A549 treated with CORT108297 at 1 μM for 4 hours (cell line): Measurements from ENCODE around the gene MON2. TPM values are rescaled to one million over a fixed set of nuclear protein-coding genes. Genes with fewer than 3 reads are reported as not detected.

ENCODE experiments used
- total RNA-seq: library from RNA; stranded (reverse); fragments of 200-300 nt; extraction: Qiagen RNA extraction; gene quantifications from 5 replicates; pipeline ENCODE4 v1.2.3, GENCODE V29; 2022

MON2 gene, protein sequence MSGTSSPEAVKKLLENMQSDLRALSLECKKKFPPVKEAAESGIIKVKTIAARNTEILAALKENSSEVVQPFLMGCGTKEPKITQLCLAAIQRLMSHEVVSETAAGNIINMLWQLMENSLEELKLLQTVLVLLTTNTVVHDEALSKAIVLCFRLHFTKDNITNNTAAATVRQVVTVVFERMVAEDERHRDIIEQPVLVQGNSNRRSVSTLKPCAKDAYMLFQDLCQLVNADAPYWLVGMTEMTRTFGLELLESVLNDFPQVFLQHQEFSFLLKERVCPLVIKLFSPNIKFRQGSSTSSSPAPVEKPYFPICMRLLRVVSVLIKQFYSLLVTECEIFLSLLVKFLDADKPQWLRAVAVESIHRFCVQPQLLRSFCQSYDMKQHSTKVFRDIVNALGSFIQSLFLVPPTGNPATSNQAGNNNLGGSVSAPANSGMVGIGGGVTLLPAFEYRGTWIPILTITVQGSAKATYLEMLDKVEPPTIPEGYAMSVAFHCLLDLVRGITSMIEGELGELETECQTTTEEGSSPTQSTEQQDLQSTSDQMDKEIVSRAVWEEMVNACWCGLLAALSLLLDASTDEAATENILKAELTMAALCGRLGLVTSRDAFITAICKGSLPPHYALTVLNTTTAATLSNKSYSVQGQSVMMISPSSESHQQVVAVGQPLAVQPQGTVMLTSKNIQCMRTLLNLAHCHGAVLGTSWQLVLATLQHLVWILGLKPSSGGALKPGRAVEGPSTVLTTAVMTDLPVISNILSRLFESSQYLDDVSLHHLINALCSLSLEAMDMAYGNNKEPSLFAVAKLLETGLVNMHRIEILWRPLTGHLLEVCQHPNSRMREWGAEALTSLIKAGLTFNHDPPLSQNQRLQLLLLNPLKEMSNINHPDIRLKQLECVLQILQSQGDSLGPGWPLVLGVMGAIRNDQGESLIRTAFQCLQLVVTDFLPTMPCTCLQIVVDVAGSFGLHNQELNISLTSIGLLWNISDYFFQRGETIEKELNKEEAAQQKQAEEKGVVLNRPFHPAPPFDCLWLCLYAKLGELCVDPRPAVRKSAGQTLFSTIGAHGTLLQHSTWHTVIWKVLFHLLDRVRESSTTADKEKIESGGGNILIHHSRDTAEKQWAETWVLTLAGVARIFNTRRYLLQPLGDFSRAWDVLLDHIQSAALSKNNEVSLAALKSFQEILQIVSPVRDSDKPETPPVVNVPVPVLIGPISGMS (N-terminal part only)
- 13.4 to 16.4 TPM (median 14.8 TPM) in 5 replicates for total RNA-seq

DNA sequence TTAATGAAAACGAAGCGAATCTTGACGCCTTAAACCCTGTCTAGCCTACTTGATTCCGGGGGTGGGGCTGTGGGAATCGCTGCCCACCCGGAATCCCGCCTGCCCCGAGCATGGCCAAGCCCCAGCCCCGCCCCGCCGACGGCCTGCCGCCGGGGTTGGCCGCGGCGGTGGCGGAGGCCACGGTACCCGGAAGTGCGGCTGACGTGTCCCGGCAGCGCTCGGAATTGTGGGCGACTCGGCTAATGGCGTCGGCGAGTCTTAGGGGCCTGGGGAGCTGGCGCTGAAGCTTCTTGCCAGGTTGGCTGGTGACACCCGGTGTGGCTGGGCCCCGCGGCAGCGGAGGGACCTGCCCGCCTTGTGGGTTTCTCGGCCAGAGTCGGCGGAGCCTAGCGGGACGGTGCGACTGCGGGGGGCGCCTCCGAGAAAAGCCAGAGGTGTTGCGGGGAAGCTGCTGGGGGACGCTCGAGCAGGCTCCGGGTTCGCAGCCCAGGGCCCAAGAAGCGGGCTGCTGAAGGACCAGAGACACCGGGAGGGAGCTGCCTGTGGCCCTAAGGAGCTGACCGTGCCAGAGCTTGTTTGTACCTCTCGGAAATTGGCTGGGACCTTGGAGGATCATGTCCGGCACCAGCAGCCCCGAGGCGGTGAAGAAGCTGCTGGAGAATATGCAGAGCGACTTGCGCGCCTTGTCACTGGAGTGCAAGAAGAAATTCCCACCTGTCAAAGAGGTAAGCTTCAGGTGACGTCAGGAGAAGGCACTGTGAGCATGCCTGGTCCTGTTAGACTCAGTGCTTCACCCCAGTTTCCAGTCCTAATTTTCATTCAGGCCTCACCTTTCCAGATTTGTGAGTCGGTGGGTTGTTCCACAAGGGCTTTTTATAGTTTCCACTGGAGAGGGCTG, at the start of gene MON2:
MON2 (plus strand) TSS at position 233 of the 898 bp plus-strand sequence; CDS start at position 615, 382 bp downstream.

Other genes starting within 250 kb of the MON2 start
- 26.5 to 34.0 TPM (median 29.7 TPM) in 5 replicates for gene USP15, start 206.4 kb upstream of the MON2 start, total RNA-seq